Neural progenitor cell (in vitro differentiated cells): ENCODE results near the gene MORN5. TPM values are rescaled to one million over a fixed set of nuclear protein-coding genes. Genes with fewer than 3 reads are reported as not detected.
A peak's percentile ranks its signal among the peaks of the same experiment; 100 is the strongest.

ENCODE experiments used
- DNase-seq: peaks from one replicate; pipeline ENCODE4 v3.0.0-alpha.2; 2016; ENCODE audit warnings: low spot score
- H2AFZ ChIP-seq: fragments of 200-600 bp; sonication (generic); replicated peaks from 2 replicates; pipeline ENCODE4 v1.6.1; 2016; ENCODE audit warnings: antibody characterized with exemption
- H3F3A ChIP-seq: fragments of 200-600 bp; sonication (generic); 2 replicates; pipeline ENCODE4 v1.6.1; 2016; ENCODE audit warnings: antibody characterized with exemption, low read depth
- H3K27ac ChIP-seq: fragments of 200-600 bp; sonication (generic); 2 replicates; pipeline ENCODE4 v1.5.1; 2016; ENCODE audit warnings: mild to moderate bottlenecking
- H3K27me3 ChIP-seq: fragments of 200-600 bp; sonication (generic); 2 replicates; pipeline ENCODE4 v1.6.1; 2016; ENCODE audit warnings: mild to moderate bottlenecking, moderate library complexity
- H3K36me3 ChIP-seq: fragments of 200-600 bp; sonication (generic); 2 replicates; pipeline ENCODE4 v1.5.1; 2016
- H3K4me1 ChIP-seq: fragments of 200-600 bp; sonication (generic); 2 replicates; pipeline ENCODE4 v1.6.1; 2016; ENCODE audit warnings: mixed run types
- H3K4me2 ChIP-seq: fragments of 200-600 bp; sonication (generic); 2 replicates; pipeline ENCODE4 v1.6.1; 2016
- H3K4me3 ChIP-seq: fragments of 200-600 bp; sonication (generic); 2 replicates; pipeline ENCODE4 v1.5.1; 2016
- H3K79me2 ChIP-seq: fragments of 200-600 bp; sonication (generic); 2 replicates; pipeline ENCODE4 v1.6.1; 2016; ENCODE audit warnings: low read depth
- H3K9ac ChIP-seq: fragments of 200-600 bp; sonication (generic); 2 replicates; pipeline ENCODE4 v1.6.1; 2016
- H3K9me3 ChIP-seq: fragments of 200-600 bp; sonication (generic); 2 replicates; pipeline ENCODE4 v1.5.1; 2016; ENCODE audit warnings: low read depth
- H4K20me1 ChIP-seq: fragments of 200-600 bp; sonication (generic); 2 replicates; pipeline ENCODE4 v1.6.1; 2016; ENCODE audit warnings: low read depth
- H3K27ac Mint-ChIP-seq: 3 replicates; pipeline ENCODE4 v1.8.0; 2021; ENCODE audit warnings: mixed read lengths
- H3K27me3 Mint-ChIP-seq: 2 replicates; pipeline ENCODE4 v1.8.0; 2022; ENCODE audit warnings: low read depth, mild to moderate bottlenecking, inconsistent platforms, moderate library complexity, mixed read lengths; ENCODE audit not compliant: insufficient read depth
- H3K36me3 Mint-ChIP-seq: 3 replicates; pipeline ENCODE4 v1.8.0; 2021; ENCODE audit warnings: mixed read lengths
- H3K4me1 Mint-ChIP-seq: 3 replicates; pipeline ENCODE4 v1.8.0; 2021; ENCODE audit warnings: mixed read lengths
- H3K4me3 Mint-ChIP-seq: 3 replicates; pipeline ENCODE4 v1.8.0; 2021; ENCODE audit warnings: mild to moderate bottlenecking, moderate library complexity, mixed read lengths
- H3K9me3 Mint-ChIP-seq: 3 replicates; pipeline ENCODE4 v1.8.0; 2020; ENCODE audit warnings: mixed read lengths
- CTCF ChIP-seq: fragments of 200-600 bp; sonication (generic); IDR thresholded peaks from 2 replicates; pipeline ENCODE4 v1.5.1; 2017; ENCODE audit warnings: antibody characterized with exemption, mild to moderate bottlenecking
- EZH2 ChIP-seq: fragments of 200-600 bp; sonication (generic); IDR thresholded peaks from 2 replicates; pipeline ENCODE4 v1.6.1; 2017; ENCODE audit warnings: antibody characterized with exemption, mild to moderate bottlenecking, moderate library complexity
- EZH2phosphoT487 ChIP-seq: fragments of 200-600 bp; sonication (generic); IDR thresholded peaks from 2 replicates; pipeline ENCODE4 v1.6.1; 2017; ENCODE audit warnings: antibody characterized with exemption
- total RNA-seq: library from RNA; depleted of rRNA; stranded (reverse); fragments of >200 nt; gene quantifications from 2 replicates; pipeline ENCODE4 v1.2.3, GENCODE V29; 2015; ENCODE audit warnings: low replicate concordance

MORN5 gene
- total RNA-seq, 1 donor from 2014 or later, result 3.7 TPM

- H2AFZ ChIP-seq, result peak overlapping the region; percentile 46
- DNase-seq, result no peak
- no peak overlapping the region for H3K4me3 ChIP-seq
- H3K27ac Mint-ChIP-seq, result no peak overlapping the region
- H3K36me3 Mint-ChIP-seq, result no peaks in the 10 kb centered on the region
- no peaks in the 10 kb centered on the region for H3K27me3 ChIP-seq
- no peak overlapping the region for H3K27ac ChIP-seq
- H3K27me3 Mint-ChIP-seq, result peaks cover 11% of the 10 kb centered on the region
- peak overlapping the region; percentile 25 for H3K4me2 ChIP-seq
- H3K9me3 Mint-ChIP-seq, result no peaks in the 10 kb centered on the region
- no peaks in the 10 kb centered on the region for H3K79me2 ChIP-seq
- H3K36me3 ChIP-seq, result no peaks in the 10 kb centered on the region
- no peaks in the 10 kb centered on the region for H3F3A ChIP-seq
- no peak overlapping the region for H3K9ac ChIP-seq
- TF ChIP-seq CTCF (no peak), EZH2 (no peak), EZH2phosphoT487 (no peak)
- no peaks in the 10 kb centered on the region for H3K4me1 Mint-ChIP-seq
- no peak overlapping the region for H3K4me3 Mint-ChIP-seq
- H4K20me1 ChIP-seq, result no peaks in the 10 kb centered on the region
- no peaks in the 10 kb centered on the region for H3K9me3 ChIP-seq
- H3K4me1 ChIP-seq, result peaks cover 12% of the 10 kb centered on the region
Measured at GRCh38 chr9:122197426-122197825, 37.7 kb downstream of the MORN5 start.

DNA sequence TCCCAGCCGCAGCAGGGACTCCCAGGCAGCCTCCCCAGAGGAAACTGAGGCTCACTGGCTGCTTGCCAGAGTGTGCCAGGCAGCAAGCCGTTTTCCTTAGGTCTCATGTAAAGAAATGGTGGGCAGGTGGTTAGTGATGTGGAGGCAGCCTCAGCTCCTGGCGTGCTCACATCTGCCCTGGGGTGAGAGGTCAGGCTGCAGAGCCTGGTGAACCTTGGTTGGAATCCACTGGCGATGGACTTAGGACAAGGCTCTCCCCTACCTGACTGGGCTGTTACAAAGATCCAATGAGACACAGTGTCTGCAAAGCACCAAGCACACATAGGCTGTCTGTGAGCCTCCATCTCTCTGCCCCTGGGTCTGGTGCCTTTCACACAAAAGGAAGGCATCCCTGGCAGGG lies 38.2 kb downstream of the MORN5 start:
- Mint-ChIP-seq H3K9me3 (no peaks in the 10 kb centered on the region), H3K27me3 (peaks cover 9% of the 10 kb centered on the region), H3K36me3 (no peaks in the 10 kb centered on the region), H3K4me3 (no peak overlapping the region), H3K4me1 (no peaks in the 10 kb centered on the region), H3K27ac (no peak overlapping the region)
- DNase-seq, result no peak
- Histone ChIP-seq H3F3A (no peaks in the 10 kb centered on the region), H3K4me3 (no peak overlapping the region), H3K79me2 (no peaks in the 10 kb centered on the region), H3K4me1 (peaks cover 12% of the 10 kb centered on the region), H3K4me2 (peak overlapping the region; percentile 25), H3K27me3 (no peaks in the 10 kb centered on the region), H2AFZ (peak overlapping the region; percentile 46), H4K20me1 (no peaks in the 10 kb centered on the region), H3K36me3 (no peaks in the 10 kb centered on the region), H3K9me3 (no peaks in the 10 kb centered on the region), H3K9ac (no peak overlapping the region), H3K27ac (no peak overlapping the region)
- no peak for TF ChIP-seq EZH2
- TF ChIP-seq CTCF, result no peak
- TF ChIP-seq EZH2phosphoT487, result no peak

DNA sequence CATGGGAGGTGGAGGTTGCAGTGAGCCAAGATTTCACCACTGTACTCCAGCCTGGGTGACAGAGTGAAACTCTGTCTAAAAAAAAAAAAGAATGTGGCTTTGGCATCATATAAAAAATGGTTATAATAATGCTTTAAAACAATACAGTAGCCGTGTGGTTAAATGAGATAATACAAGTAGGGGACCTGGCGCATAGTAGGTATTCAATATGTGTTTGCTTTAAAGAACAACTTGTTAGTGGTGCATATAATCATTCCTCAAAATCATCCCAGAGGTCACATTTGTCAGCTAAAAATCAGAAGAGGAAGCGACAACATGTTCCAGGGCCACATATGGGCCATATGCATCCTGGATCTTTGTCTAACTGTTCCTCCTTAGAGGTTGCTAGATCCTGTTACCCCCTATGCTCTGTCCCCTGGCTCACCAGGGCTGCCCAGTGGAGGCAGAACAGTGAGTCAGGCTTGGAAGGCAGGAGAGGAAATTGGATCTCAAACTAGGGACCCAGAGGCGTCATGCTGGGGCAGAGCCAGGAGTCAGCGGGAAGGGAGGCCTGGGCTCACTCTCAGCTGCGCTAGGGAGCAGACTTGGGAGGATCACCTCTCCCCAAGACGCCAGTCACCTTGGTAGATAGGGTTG lies 41.4 kb downstream of the MORN5 start:
- no peaks in the 10 kb centered on the region for H3F3A ChIP-seq
- Mint-ChIP-seq H3K4me3 (no peak overlapping the region), H3K36me3 (no peaks in the 10 kb centered on the region), H3K9me3 (no peaks in the 10 kb centered on the region), H3K27me3 (peaks cover 7% of the 10 kb centered on the region), H3K27ac (no peak overlapping the region), H3K4me1 (no peaks in the 10 kb centered on the region)
- H2AFZ ChIP-seq, result no peak overlapping the region
- no peak overlapping the region for H3K4me2 ChIP-seq
- DNase-seq, result no peak
- no peaks in the 10 kb centered on the region for H3K9me3 ChIP-seq
- no peaks in the 10 kb centered on the region for H4K20me1 ChIP-seq
- H3K4me1 ChIP-seq, result peaks cover 12% of the 10 kb centered on the region
- no peaks in the 10 kb centered on the region for H3K36me3 ChIP-seq
- no peak overlapping the region for H3K4me3 ChIP-seq
- H3K27ac ChIP-seq, result no peak overlapping the region
- no peak overlapping the region for H3K9ac ChIP-seq
- no peaks in the 10 kb centered on the region for H3K79me2 ChIP-seq
- TF ChIP-seq CTCF, result no peak
- TF ChIP-seq EZH2phosphoT487, result no peak
- TF ChIP-seq EZH2, result no peak
- H3K27me3 ChIP-seq, result peaks cover under 1% of the 10 kb centered on the region
